GM18867 (cell line): ENCODE data around the gene OAS2.

Source experiments
- ATAC-seq: cut with Tn5 transposase; IDR thresholded peaks from one replicate; pipeline ENCODE4 v1.9.1; 2021; ENCODE audit warnings: mild to moderate bottlenecking, moderate library complexity; ENCODE audit not compliant: unreplicated experiment

Gene OAS2

DNA sequence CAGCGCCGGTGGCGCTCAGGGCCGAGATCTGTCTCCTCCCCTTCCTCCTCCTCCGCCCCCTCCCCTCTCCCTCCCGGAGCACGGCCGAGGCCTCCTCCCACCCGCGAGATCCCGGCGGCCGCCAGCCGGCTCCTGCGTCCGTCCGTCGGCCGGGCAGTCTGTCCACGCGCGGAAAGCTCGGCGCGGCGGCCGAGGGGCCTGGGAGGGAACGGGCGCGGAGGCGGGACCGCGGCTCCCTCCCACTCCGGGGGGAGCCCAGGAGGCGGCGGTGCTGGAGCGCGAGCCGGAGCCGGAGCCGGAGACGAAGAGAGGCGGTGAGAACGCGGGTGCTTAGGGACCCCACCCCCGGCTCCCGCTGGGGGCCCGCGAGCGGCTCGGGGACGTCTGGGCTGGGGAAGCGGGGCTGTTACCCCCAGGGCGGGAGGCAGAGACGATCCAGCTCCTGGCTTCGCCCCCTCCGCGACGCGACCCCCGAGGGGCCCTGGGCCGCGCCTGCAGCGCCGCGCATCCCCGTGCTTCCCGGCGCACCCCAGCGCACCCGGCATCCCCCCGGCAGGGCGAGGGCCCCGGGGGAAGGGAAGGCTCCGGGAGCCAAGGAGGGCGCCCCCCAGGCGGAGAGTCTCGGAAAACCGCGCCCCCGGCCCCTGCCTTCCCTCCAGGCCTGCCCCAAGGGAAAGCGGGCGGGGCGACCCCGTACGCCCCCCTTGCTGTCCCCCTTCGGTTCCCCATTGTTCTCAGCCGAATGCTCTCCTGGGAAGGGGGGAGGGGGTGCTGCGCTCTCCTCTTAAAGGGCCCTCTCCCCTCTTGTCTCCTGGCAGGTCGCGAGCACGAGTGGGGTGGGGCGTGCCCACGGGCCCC, 78.5 kb downstream of the OAS2 start, which contains the start of gene DTX1:
Gene DTX1 (plus strand): TSS at position 100 of the 858 bp plus-strand sequence. CDS start 1,463 bp downstream, outside the sequence.
- no peak for ATAC-seq

DNA sequence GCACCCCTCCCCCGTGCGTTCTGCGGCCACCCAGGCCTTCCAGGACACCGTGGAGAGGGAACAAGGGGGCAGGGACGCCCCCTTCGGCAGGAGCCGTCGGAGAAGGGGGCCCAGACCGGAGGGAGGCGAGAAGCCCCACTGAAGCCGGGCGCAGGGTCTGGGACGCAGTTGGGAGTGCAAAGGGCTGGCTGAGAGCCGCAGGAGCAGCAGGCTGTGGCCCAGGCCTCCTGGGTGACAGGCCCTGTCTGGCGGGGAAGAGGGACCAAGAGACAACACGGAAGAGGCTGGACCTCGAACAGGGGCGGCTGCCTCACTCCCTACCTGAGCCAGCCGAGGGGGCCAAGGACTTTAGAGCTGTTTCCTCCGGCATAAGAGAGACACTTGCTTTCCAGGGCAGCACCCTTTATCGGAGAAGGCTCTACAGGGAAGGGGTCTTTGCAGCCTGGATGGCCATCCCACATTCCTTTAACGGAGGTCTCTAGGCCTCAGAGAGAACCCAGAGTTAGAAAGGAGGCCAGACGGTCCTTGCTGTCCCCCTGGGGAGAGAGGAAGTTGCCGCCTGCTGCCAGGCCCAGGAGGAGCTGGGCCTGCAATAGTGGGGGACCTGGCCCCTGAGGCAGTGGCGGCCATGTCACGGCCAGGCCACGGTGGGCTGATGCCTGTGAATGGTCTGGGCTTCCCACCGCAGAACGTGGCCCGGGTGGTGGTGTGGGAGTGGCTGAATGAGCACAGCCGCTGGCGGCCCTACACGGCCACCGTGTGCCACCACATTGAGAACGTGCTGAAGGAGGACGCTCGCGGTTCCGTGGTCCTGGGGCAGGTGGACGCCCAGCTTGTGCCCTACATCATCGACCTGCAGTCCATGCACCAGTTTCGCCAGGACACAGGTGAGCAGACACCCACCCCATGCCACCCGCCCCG, 79.5 kb downstream of the OAS2 start:
- ATAC-seq = no peak

DNA sequence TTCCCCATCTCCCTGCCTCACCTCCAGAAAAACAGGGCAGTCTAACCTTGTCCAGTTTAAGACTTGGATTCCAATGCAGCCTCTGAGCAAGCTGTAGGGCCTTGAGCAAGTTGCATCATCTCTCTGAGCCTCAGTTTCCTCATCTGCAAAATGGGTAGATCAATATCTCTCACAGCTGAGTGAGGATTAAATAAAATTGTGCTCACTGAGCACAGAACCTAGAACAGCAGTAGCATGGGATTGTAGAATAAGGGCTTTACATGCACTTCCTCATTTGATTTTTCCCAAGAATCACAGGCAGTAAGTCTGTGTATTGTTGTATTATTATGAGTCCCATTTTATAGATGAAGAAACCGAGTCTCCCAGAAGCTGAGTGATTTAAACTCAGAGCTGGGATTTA, 80.2 kb downstream of the OAS2 start:
- ATAC-seq = no peak

DNA sequence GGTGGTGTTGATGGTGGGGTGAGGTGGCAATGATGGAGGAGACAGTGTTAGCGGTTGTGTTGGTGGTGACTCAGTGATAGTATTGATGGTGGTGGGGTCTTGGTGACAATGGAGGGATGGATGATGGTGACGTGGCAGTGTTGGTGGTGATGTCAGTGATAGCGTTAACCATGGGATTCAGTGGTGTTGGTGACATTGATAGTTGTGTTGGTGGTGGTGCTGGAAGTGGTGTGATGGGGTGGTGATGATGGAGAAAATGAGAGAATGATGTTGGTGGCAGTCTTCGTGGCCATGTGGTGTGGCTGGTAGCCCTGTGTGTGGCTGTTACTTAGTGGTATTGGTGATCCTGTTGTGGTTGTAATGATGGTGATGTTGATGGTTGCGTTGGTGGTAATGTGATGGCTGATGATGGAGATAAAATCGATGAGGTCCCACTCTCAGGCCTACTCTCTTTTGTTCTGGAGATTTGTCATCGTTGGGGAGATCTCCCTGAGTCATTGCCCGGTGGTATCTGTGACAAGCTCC, 80.8 kb downstream of the OAS2 start:
- ATAC-seq = no peak

DNA sequence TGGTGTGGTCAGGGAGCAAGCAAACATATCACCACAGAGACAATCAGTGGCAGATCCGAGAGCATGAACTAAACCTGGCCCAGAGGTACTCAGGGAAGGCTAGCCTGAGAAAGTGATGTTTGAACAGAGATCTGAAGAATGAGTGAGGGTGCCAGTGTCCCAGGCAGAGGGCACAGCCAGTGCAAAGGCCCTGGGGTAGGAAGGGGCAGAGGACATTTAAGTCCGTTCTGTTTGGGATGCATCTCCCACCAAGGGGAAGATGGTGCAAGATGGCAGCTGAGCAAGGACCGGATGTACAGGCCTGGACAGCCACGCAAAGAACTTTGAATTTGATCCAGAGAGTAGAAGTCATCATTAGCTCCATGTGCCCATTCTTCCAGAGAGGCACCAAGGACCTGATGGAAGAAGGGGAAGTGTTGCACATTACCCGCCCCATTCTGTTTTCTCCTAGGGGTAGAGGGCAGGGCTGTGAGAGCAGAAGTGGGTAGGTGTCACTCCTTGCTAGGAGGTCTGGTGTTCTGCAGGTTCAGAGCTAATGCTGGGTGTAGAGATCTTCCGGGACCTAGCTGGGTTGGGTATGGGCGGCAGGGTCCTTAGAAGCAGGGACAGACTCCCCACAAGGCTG, 82.1 kb downstream of the OAS2 start:
- ATAC-seq = no peak

DNA sequence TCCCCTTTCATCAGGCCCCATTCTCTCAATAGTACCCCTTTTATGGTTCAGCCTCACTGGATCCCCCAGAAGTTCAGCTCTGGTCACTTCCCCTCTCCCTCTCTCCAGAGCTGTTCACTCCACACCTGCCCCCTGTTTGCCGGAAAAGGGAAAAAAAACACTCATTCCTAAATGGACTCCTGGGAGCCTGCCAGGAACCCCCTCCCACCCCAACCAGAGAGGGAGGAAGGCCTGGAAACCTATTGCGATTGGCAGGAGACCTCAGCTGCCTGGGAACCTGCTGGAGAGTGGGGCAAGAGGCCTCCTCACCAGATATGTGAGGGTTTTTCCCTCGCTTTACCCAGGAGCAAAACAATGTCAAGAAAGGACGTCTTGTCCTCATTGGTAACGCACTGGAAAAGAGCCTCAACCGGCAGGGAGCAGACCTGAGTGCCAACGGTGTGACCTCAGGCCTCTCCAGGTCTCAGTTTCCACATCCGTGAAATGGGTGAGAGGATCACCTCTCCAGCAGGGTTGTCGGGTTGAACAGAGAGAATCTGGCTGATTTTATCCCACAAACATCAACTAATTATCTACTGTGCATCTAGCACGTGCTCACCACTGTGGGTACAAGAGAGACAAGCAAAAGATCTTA, 82.9 kb downstream of the OAS2 start:
- ATAC-seq = no peak
